Suprapubic skin (tissue), 4 donors: Measurements from ENCODE around the gene PAX5. TPM values are rescaled to one million over a fixed set of nuclear protein-coding genes. Genes with fewer than 3 reads are reported as not detected.

Source experiments
- DNase-seq, 2 donors: peaks; one replicate each; pipeline ENCODE4 v3.0.0-alpha.2; 2019; ENCODE audit warnings: low spot score in 2 of 2
- H3K27ac ChIP-seq: fragments of 200-600 bp; sonication (generic); one replicate; pipeline ENCODE4 v1.5.1; 2019
- H3K27me3 ChIP-seq: fragments of 200-600 bp; sonication (generic); one replicate; pipeline ENCODE4 v1.5.1; 2019
- H3K36me3 ChIP-seq: fragments of 200-600 bp; sonication (generic); one replicate; pipeline ENCODE4 v1.5.1; 2019
- H3K4me1 ChIP-seq: fragments of 200-600 bp; sonication (generic); one replicate; pipeline ENCODE4 v1.5.1; 2019
- H3K4me3 ChIP-seq: fragments of 200-600 bp; sonication (generic); one replicate; pipeline ENCODE4 v1.5.1; 2019; ENCODE audit warnings: mild to moderate bottlenecking
- H3K9me3 ChIP-seq: fragments of 200-600 bp; sonication (generic); one replicate; pipeline ENCODE4 v1.5.1; 2019
- EP300 ChIP-seq: sonication (generic); formaldehyde crosslinking; IDR thresholded peaks from one replicate; pipeline ENCODE4 v1.6.1; 2017; ENCODE audit warnings: antibody characterized with exemption
- POLR2A ChIP-seq, 2 donors: fragments of 450-650 bp; IDR thresholded peaks; one replicate each; pipeline ENCODE4 v1.6.1; 2017; ENCODE audit warnings: antibody characterized with exemption in 2 of 2, mild to moderate bottlenecking in 2 of 2, moderate library complexity in 2 of 2
- POLR2AphosphoS5 ChIP-seq, 3 donors: sonication (generic); formaldehyde crosslinking; IDR thresholded peaks; one replicate each; pipeline ENCODE4 v1.6.1; 2017; ENCODE audit warnings: antibody characterized with exemption in 3 of 3
- WGBS: methylation state at CpG from one replicate; pipeline ENCODE4 v1.1.5; 2018; 5-methylcytosine and 5-hydroxymethylcytosine counted together
- total RNA-seq, 4 donors: library from RNA; depleted of rRNA; stranded (reverse); fragments of >200 nt; gene quantifications; one replicate each; pipeline ENCODE4 v1.1.0, GENCODE V29; 2016
- TF ChIP-seq, protein P1 (sequence below), 2 donors: fragments of 200-600 bp in 1 of 2; fragments of 450-650 bp in 1 of 2; sonication (generic) in 1 of 2; IDR thresholded peaks; one replicate each; pipeline ENCODE4 v1.5.1; 2016 to 2019; ENCODE audit warnings: antibody characterized with exemption in 2 of 2, mild to moderate bottlenecking in 1 of 2, moderate library complexity in 1 of 2

Gene PAX5
- total RNA-seq, 4 donors from 2014 or later = 0.04 TPM; not detected in 3

DNA sequence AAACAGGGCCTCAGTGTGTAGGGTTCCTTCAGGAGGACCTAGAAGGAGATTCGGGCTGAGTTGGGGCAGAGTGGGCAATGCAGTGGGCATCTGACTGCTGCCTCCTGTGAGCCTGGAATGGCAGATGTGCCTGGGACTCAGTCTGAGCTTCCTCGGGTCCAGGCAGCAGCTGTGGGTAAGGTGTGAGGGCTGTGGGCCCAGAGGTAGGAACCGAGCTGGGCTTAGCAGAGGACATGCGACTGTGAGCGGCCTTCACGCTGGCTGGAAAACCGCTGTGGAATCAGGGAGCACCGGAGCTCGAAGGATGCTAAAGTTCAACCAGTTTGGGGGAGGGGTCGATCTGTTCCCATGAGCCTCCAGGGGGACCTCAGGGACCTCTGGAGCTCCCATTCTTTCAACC lies 137.0 kb downstream of the PAX5 start:
- WGBS = 87% methylated on average over 5 of the region's 10 CpGs
- DNase-seq = peak in 1 of 2 donors; percentile 73
- H3K27ac ChIP-seq = no peak overlapping the region
- H3K9me3 ChIP-seq = no peaks in the 10 kb centered on the region
- H3K4me3 ChIP-seq = no peak overlapping the region
- H3K27me3 ChIP-seq = peaks cover 41% of the 10 kb centered on the region
- no peaks in the 10 kb centered on the region for H3K36me3 ChIP-seq
- TF ChIP-seq, protein P1, sequence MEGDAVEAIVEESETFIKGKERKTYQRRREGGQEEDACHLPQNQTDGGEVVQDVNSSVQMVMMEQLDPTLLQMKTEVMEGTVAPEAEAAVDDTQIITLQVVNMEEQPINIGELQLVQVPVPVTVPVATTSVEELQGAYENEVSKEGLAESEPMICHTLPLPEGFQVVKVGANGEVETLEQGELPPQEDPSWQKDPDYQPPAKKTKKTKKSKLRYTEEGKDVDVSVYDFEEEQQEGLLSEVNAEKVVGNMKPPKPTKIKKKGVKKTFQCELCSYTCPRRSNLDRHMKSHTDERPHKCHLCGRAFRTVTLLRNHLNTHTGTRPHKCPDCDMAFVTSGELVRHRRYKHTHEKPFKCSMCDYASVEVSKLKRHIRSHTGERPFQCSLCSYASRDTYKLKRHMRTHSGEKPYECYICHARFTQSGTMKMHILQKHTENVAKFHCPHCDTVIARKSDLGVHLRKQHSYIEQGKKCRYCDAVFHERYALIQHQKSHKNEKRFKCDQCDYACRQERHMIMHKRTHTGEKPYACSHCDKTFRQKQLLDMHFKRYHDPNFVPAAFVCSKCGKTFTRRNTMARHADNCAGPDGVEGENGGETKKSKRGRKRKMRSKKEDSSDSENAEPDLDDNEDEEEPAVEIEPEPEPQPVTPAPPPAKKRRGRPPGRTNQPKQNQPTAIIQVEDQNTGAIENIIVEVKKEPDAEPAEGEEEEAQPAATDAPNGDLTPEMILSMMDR (IDR thresholded peaks at IDR 0.05) = no peak
- no peak for TF ChIP-seq POLR2A (IDR thresholded peaks at IDR 0.05)
- TF ChIP-seq POLR2AphosphoS5 (IDR thresholded peaks at IDR 0.05) = no peak
- no peak for TF ChIP-seq EP300
- H3K4me1 ChIP-seq = peaks cover 3% of the 10 kb centered on the region

DNA sequence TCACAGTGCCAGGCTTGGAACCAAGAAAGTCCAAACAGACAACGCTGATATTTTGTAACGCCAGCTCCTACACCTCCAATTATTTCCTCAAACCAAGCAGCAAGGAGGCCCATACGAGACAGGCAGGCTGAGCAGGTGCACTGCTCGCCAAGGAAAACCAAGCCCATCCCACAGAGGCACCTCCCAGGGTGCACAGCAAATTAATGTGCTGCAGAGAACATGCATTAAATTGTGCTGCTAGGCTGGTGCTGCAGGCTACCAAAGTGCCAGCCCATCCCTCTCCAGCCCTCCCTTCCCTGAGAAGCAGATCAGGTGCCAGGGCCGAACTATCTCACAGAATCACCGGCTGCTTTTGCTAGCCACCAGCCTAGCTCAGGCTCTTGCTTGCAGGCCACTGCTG lies 137.8 kb downstream of the PAX5 start:
- peak in 1 of 2 donors; percentile 66 for DNase-seq
- Histone ChIP-seq H3K27me3 (peaks cover 41% of the 10 kb centered on the region), H3K36me3 (no peaks in the 10 kb centered on the region), H3K9me3 (no peaks in the 10 kb centered on the region), H3K27ac (no peak overlapping the region), H3K4me3 (no peak overlapping the region), H3K4me1 (peaks cover 3% of the 10 kb centered on the region)
- 80% methylated on average over 3 of the region's 6 CpGs for WGBS
- no peak for TF ChIP-seq POLR2A (IDR thresholded peaks at IDR 0.05)
- TF ChIP-seq, protein P1 (IDR thresholded peaks at IDR 0.05) = no peak
- TF ChIP-seq POLR2AphosphoS5 (IDR thresholded peaks at IDR 0.05) = no peak
- no peak for TF ChIP-seq EP300

DNA sequence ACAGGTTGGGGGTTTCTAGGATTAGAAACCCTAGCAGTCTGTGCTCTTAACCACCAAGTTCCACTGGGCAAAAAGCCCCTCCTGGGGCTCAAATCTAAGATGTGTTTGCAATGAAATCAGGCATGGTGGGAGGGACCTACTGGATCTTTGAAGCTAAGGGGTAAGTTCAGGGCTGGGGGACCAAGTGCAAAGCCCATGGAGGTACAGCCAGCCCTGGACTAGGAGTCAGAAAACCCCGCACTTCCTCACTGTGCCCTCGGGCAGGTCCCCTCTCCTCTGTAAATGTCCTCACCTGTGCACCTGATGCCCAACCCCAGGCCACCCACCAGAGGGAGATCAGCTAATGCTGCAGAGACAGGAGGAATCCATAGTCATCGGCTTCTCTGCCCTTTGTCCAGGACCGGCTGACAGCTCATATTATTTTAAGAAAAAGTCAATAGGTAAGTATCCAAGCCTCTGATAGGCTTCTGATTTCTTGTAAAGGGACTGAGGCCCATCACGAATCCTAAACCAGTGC lies 138.3 kb downstream of the PAX5 start:
- 71% methylated on average over 4 of the region's 5 CpGs for WGBS
- H3K4me1 ChIP-seq = peaks cover 3% of the 10 kb centered on the region
- peaks cover 37% of the 10 kb centered on the region for H3K27me3 ChIP-seq
- H3K4me3 ChIP-seq = no peak overlapping the region
- no peaks in the 10 kb centered on the region for H3K9me3 ChIP-seq
- DNase-seq = peak; percentile 22 to 56
- no peaks in the 10 kb centered on the region for H3K36me3 ChIP-seq
- H3K27ac ChIP-seq = no peak overlapping the region
- TF ChIP-seq, protein P1 (IDR thresholded peaks at IDR 0.05) = no peak
- TF ChIP-seq EP300 = no peak

DNA sequence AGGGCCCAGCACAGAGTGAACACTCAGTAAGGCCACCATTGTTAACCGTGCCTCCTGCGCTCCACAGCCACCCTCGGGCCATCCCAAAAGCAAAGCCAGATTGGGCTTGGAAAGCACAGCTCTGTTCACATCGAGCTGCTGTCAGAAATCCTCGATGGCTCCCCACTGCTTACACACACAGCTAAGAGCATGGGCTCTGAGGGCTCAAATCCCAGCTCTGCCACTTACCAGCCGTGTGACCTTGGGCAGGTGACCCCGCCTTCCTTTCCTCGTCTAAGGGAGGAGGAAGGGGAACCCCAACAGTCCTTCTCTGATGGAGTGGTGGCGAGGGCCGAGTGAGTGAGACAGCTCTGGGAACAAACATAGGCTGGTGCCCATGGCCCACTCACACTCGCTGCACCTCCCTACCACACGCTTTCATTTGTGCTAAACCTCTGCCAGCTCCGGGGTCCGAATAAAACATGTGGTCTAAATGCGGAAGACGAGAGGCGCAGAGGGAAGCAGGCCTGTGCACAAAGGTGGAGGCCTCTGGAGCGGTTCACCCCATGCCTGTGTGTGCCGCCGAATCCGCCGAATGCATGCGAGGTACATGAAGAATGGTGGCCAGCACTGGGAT lies 139.3 kb downstream of the PAX5 start:
- Histone ChIP-seq H3K27ac (no peak overlapping the region), H3K9me3 (no peaks in the 10 kb centered on the region), H3K4me1 (peaks cover 3% of the 10 kb centered on the region), H3K27me3 (peaks cover 37% of the 10 kb centered on the region), H3K36me3 (no peaks in the 10 kb centered on the region), H3K4me3 (no peak overlapping the region)
- DNase-seq = peak; percentile 33 to 71
- 91% methylated on average over 22 of the region's 23 CpGs for WGBS
- TF ChIP-seq EP300 = no peak
- TF ChIP-seq, protein P1 (IDR thresholded peaks at IDR 0.05) = no peak
- no peak for TF ChIP-seq POLR2AphosphoS5 (IDR thresholded peaks at IDR 0.05)
- no peak for TF ChIP-seq POLR2A (IDR thresholded peaks at IDR 0.05)

DNA sequence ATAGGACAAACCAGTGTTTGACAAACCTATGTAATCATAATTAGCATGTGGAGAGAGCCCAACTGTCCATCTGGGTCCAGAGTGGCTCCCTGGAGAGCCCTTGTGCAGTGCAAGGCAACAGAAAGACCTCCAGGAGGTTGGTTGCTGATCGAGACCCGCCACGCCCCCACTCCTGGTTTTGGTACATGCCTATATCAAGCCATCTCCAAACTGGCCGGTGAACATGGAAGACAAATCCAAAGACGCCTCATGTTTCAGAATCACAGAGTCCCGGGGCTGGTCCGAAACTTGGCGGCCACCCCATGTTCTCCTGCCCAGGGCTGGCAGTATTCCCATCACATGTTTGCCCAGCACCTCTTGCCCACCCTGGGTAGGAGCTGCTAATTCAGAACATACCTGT lies 140.2 kb downstream of the PAX5 start:
- H3K4me1 ChIP-seq = peaks cover 3% of the 10 kb centered on the region
- TF ChIP-seq EP300 (no peak), POLR2A (IDR thresholded peaks at IDR 0.05) (no peak), POLR2AphosphoS5 (IDR thresholded peaks at IDR 0.05) (no peak)
- TF ChIP-seq, protein P1 (IDR thresholded peaks at IDR 0.05) = no peak
- 88% methylated on average over 8 of the region's 8 CpGs for WGBS
- H3K4me3 ChIP-seq = no peak overlapping the region
- H3K36me3 ChIP-seq = no peaks in the 10 kb centered on the region
- no peak overlapping the region for H3K27ac ChIP-seq
- DNase-seq = peak; percentile 51 to 80
- peaks cover 30% of the 10 kb centered on the region for H3K27me3 ChIP-seq
- H3K9me3 ChIP-seq = no peaks in the 10 kb centered on the region
